SK-MEL-5 (cell line): ENCODE measurements around the gene SSBP2. TPM values are rescaled to one million over a fixed set of nuclear protein-coding genes. Genes with fewer than 3 reads are reported as not detected.
A peak's percentile ranks its signal among the peaks of the same experiment; 100 is the strongest.

Experiments used
- DNase-seq: peaks from one replicate; pipeline ENCODE4 v3.0.0-alpha.2; 2016; ENCODE audit warnings: low read depth, low spot score
- in situ Hi-C: cut with HindIII; loops from 2 replicates; pipeline ENCODE4 v1.10.0; 2016; ENCODE audit warnings: low sequenced_read_pairs, high pct_unique_total_duplicates, low pct_unique_long_range_greater_than_20kb
- total RNA-seq: library from RNA; depleted of rRNA; stranded (reverse); fragments of >200 nt; shearing (Covaris generic); gene quantifications from 2 replicates; pipeline ENCODE4 v1.2.3, GENCODE V29; 2014

Gene SSBP2
- total RNA-seq, 1 experiment from 2014 or later: 4.0 TPM

- DNase-seq: no peak
- in situ Hi-C loops: no loop called here
Measured at GRCh38 chr5:81751836-81752643, 1.1 kb upstream of the SSBP2 start.

GRCh38 chr5:81750308-81751008 lies 439 bp downstream of the SSBP2 start:
- in situ Hi-C loops: no loop called here
- no peak for DNase-seq

- in situ Hi-C loops: no loop called here
- no peak for DNase-seq
Measured at GRCh38 chr5:81749561-81750307, 1.2 kb downstream of the SSBP2 start.

GRCh38 chr5:81749192-81749560 lies 1.7 kb downstream of the SSBP2 start:
- in situ Hi-C loops: no loop called here
- DNase-seq: no peak

GRCh38 chr5:81748556-81748955 lies 2.3 kb downstream of the SSBP2 start:
- in situ Hi-C loops: no loop called here

DNA sequence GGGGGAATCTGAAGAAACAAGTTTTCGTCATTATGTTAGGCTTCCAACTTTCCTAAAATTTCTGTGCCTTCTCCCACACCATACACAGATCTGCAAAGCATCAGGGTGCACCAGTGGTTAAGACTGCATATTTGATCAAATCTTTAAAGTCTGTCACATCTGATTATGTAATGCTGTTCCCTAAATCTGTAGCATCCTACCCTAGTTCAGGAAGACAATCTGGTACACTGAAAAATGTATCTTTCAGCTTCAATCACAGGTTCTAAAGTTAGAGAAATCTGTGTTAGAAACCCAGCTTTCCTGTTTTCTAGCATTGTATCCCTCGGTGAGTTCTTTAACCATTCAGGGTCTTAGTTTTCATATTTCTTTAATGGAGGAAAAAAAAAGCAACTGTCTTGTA lies 3.9 kb downstream of the SSBP2 start:
- in situ Hi-C loops: no loop called here
- DNase-seq: no peak

More at GRCh38 chr5:81748556-81748955, 2.3 kb downstream of the SSBP2 start:
- DNase-seq: peak; percentile 17

GRCh38 chr5:81740758-81741157 lies 10.1 kb downstream of the SSBP2 start:
- in situ Hi-C loops: no loop called here
- DNase-seq: no peak

GRCh38 chr5:81739291-81739690 lies 11.6 kb downstream of the SSBP2 start:
- in situ Hi-C loops: no loop called here
- no peak for DNase-seq

DNA sequence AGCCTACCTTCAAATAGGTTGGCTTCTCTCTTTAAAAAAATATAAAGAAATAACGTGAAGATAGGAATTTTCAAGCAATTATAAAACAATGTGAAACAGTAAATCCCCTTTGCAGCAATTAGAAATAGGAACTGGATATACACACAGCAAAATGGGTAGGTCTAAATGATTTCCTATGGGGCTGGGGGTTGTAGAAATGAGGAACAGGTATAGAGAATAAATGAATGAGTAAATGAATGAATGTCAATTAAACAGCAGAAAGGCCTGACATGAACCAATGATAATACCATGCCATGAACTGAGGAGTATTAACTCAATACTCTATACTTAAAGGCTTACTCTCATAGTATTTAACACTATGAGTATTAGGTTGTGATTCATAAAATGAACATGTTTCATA lies 21.6 kb downstream of the SSBP2 start:
- DNase-seq: no peak
- in situ Hi-C loops: no loop called here

- in situ Hi-C loops: no loop called here
- no peak for DNase-seq
Measured at GRCh38 chr5:81728301-81728700, 22.6 kb downstream of the SSBP2 start.

- in situ Hi-C loops: no loop called here
- DNase-seq: no peak
Measured at GRCh38 chr5:81726297-81726696, 24.6 kb downstream of the SSBP2 start.

DNA sequence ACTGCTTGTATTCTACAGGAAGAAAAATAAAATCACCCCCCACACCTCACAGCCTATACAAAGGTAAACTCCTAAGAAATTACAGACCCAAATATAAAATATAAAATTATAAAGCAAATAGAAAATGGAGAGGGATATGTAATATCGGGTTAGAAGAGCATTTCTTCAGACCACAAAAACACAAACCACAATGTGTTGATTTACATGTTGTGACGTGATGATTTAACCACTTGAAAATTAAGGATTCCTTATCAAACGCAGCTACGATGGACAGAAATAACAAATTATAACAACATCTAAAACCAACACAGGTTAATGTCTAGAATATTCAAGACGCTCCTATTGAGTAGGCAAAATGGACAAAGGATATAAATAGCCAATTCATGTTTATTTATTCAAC lies 26.3 kb downstream of the SSBP2 start:
- in situ Hi-C loops: no loop called here
- no peak for DNase-seq

DNA sequence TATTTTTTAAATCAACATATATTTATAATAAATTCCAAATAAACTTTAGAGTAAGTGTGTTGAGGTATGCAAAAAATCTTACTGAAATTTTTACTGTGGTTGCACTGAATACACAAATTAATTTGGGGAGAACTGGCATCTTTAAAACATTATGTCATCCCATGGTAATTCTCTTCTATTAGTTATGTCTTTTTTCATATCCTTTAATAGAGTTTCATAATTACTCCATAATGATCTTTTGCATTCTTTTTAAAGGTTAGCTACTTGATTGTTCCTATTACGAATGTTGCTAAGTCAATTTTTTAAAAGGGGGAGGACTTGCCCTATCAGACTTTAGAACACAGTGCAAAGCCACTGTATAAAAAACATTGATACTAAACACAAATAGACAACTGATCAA lies 26.8 kb downstream of the SSBP2 start:
- no peak for DNase-seq
- in situ Hi-C loops: no loop called here

DNA sequence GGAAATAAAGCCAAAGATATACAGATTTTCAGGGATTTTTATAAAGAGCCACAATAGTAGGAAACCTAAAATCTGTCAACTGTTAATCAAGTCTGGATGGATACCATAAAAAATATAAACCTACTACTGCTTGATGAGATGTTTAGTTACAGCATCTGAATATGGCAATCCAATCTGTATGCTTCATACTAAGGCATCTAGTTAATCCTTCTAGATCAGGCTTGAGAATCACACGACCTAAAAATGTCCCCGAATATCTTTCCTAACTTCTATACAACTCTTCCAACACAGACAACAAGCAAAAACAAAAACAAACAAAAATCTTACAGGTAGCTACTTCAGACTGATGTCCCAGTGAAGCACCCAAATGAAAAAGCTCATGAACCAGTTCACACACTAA lies 29.8 kb downstream of the SSBP2 start:
- in situ Hi-C loops: no loop called here
- no peak for DNase-seq

- DNase-seq: no peak
- in situ Hi-C loops: no loop called here
Measured at GRCh38 chr5:81719743-81720345, 31.1 kb downstream of the SSBP2 start.

GRCh38 chr5:81718300-81718699 lies 32.6 kb downstream of the SSBP2 start:
- in situ Hi-C loops: no loop called here
- DNase-seq: no peak

- DNase-seq: no peak
- in situ Hi-C loops: no loop called here
Measured at GRCh38 chr5:81717860-81718259, 33.0 kb downstream of the SSBP2 start.

DNA sequence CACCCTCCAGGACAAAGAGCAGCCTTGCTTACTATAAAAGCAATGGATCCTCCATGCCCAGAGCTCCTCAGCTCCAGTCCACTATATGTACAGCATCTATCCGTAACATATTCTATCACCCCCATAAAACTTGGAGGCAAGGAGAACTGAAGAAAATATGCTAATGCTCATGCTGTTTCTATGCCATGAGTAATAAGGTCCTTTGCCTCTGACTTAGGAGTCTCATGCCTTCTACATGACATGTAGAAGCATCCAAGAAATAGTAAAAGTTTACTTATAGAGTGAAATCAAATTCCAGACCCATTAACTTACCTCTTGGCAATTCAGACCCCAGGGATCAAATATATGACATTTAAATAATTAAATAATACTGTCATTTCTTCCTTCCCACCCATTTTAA lies 33.7 kb downstream of the SSBP2 start:
- in situ Hi-C loops: no loop called here
- no peak for DNase-seq
